GM19025 (cell line): ENCODE measurements around the gene UHMK1.
"Not testable (repeated sequence)": the region's sequence is repeated elsewhere in the genome, so short reads cannot be mapped to it uniquely, and the experiment has no call there.

Source experiments
- ATAC-seq: cut with Tn5 transposase; IDR thresholded peaks from one replicate; pipeline ENCODE4 v1.9.1; 2021; ENCODE audit warnings: mild to moderate bottlenecking, low read depth, moderate library complexity; ENCODE audit not compliant: unreplicated experiment

UHMK1 gene

GRCh38 chr1:162562470-162562828 lies 64.8 kb downstream of the UHMK1 start:
- no peak for ATAC-seq

- no peak for ATAC-seq
These were observed 67.2 kb downstream of the UHMK1 start for GRCh38 chr1:162564762-162565218.

- ATAC-seq: no peak
These were observed 67.8 kb downstream of the UHMK1 start for GRCh38 chr1:162565460-162565859.

GRCh38 chr1:162566870-162567269 lies 69.3 kb downstream of the UHMK1 start:
- ATAC-seq: no peak

- no peak for ATAC-seq
These were observed 71.2 kb downstream of the UHMK1 start for GRCh38 chr1:162568802-162569201.

- ATAC-seq: no peak
These were observed 73.1 kb downstream of the UHMK1 start for GRCh38 chr1:162570718-162571117.

- not testable (repeated sequence) for ATAC-seq
These were observed 73.5 kb downstream of the UHMK1 start for GRCh38 chr1:162571121-162571520.

- no peak for ATAC-seq
These were observed 74.1 kb downstream of the UHMK1 start for GRCh38 chr1:162571696-162572095.

GRCh38 chr1:162573136-162573535 lies 75.5 kb downstream of the UHMK1 start:
- ATAC-seq: no peak

- ATAC-seq: no peak
These were observed 80.6 kb downstream of the UHMK1 start for GRCh38 chr1:162578071-162578700.

- no peak for ATAC-seq
These were observed 81.3 kb downstream of the UHMK1 start for GRCh38 chr1:162578936-162579335.
